Mesodermal cell (in vitro differentiated cells): ENCODE results near the gene USP30.
A peak's percentile ranks its signal among the peaks of the same experiment; 100 is the strongest.
"Not testable (repeated sequence)": the region's sequence is repeated elsewhere in the genome, so short reads cannot be mapped to it uniquely, and the experiment has no call there.

Experiments used
- H3K27ac ChIP-seq: 2 replicates; pipeline ENCODE4 v1.7.0; 2013; ENCODE audit warnings: mild to moderate bottlenecking, low read depth, low read length, moderate library complexity; ENCODE audit not compliant: severe bottlenecking
- H3K36me3 ChIP-seq: 2 replicates; pipeline ENCODE4 v1.7.1; 2013; ENCODE audit warnings: mild to moderate bottlenecking, low read length, moderate library complexity; ENCODE audit not compliant: control insufficient read depth, insufficient read depth
- H3K4me1 ChIP-seq: one replicate; pipeline ENCODE4 v1.7.1; 2013; ENCODE audit warnings: mild to moderate bottlenecking, low read length; ENCODE audit not compliant: insufficient read depth, control insufficient read depth, poor library complexity, severe bottlenecking
- H3K4me3 ChIP-seq: 2 replicates; pipeline ENCODE4 v1.7.0; 2013; ENCODE audit warnings: low read length, control low read depth, mild to moderate bottlenecking; ENCODE audit not compliant: insufficient read depth, poor library complexity, severe bottlenecking; ENCODE audit errors: extremely low read depth
- H3K9me3 ChIP-seq: 2 replicates; pipeline ENCODE4 v1.7.1; 2013; ENCODE audit warnings: mild to moderate bottlenecking, low read length, moderate library complexity; ENCODE audit not compliant: control insufficient read depth
- WGBS, 2 experiments: methylation state at CpG; one replicate each; pipeline ENCODE4 v1.1.5; 2013; ENCODE audit warnings: missing lambda C conversion rate in 2 of 2; ENCODE audit not compliant: insufficient coverage in 2 of 2; 5-methylcytosine and 5-hydroxymethylcytosine counted together

USP30 gene

GRCh38 chr12:109027767-109028166 lies 24.6 kb upstream of the USP30 start:
- H3K9me3 ChIP-seq: peaks cover 8% of the 10 kb centered on the region
- WGBS, 2 experiments: no CpG with 5 or more reads among the region's 1 CpG
- no peak overlapping the region for H3K27ac ChIP-seq
- H3K36me3 ChIP-seq: no peaks in the 10 kb centered on the region
- no peak overlapping the region for H3K4me3 ChIP-seq
- no peaks in the 10 kb centered on the region for H3K4me1 ChIP-seq

GRCh38 chr12:109028624-109029023 lies 23.8 kb upstream of the USP30 start:
- H3K36me3 ChIP-seq, H3K4me1 ChIP-seq, H3K9me3 ChIP-seq, H3K4me3 ChIP-seq: not testable (repeated sequence)
- 57 to 70% methylated on average over 1 of the region's 3 CpGs for WGBS, 2 experiments
- peak overlapping the region; percentile 49 for H3K27ac ChIP-seq

- Histone ChIP-seq H3K4me1 (no peaks in the 10 kb centered on the region), H3K9me3 (peaks cover 8% of the 10 kb centered on the region), H3K27ac (peak overlapping the region; percentile 54), H3K4me3 (no peak overlapping the region), H3K36me3 (no peaks in the 10 kb centered on the region)
- WGBS, 2 experiments: 56 to 71% methylated on average over 1 to 2 of the region's 2 CpGs
Observed at GRCh38 chr12:109029411-109029810, 23.0 kb upstream of the USP30 start.

GRCh38 chr12:109033239-109034196 lies 18.9 kb upstream of the USP30 start:
- Histone ChIP-seq H3K36me3 (no peaks in the 10 kb centered on the region), H3K4me1 (no peaks in the 10 kb centered on the region), H3K9me3 (peaks cover 5% of the 10 kb centered on the region), H3K27ac (no peak overlapping the region), H3K4me3 (no peak overlapping the region)
- WGBS, 2 experiments: 67 to 70% methylated on average over 3 to 6 of the region's 7 CpGs

- WGBS, 2 experiments: 82 to 100% methylated on average over 1 of the region's 1 CpG
- peaks cover 7% of the 10 kb centered on the region for H3K9me3 ChIP-seq
- no peaks in the 10 kb centered on the region for H3K4me1 ChIP-seq
- no peaks in the 10 kb centered on the region for H3K36me3 ChIP-seq
- no peak overlapping the region for H3K4me3 ChIP-seq
- no peak overlapping the region for H3K27ac ChIP-seq
Observed at GRCh38 chr12:109036975-109037374, 15.4 kb upstream of the USP30 start.

- Histone ChIP-seq H3K27ac (no peak overlapping the region), H3K9me3 (peaks cover 7% of the 10 kb centered on the region), H3K4me1 (no peaks in the 10 kb centered on the region), H3K36me3 (no peaks in the 10 kb centered on the region), H3K4me3 (no peak overlapping the region)
- WGBS, 2 experiments: 80 to 100% methylated on average over 1 of the region's 5 CpGs
Observed at GRCh38 chr12:109044241-109044640, 8.1 kb upstream of the USP30 start.

GRCh38 chr12:109047081-109047805 lies 5.1 kb upstream of the USP30 start:
- H3K27ac ChIP-seq: no peak overlapping the region
- H3K9me3 ChIP-seq: no peaks in the 10 kb centered on the region
- H3K36me3 ChIP-seq: no peaks in the 10 kb centered on the region
- no peak overlapping the region for H3K4me3 ChIP-seq
- WGBS, 2 experiments: 80 to 100% methylated on average over 1 to 3 of the region's 8 CpGs
- H3K4me1 ChIP-seq: no peaks in the 10 kb centered on the region

- H3K36me3 ChIP-seq, H3K4me3 ChIP-seq, H3K9me3 ChIP-seq, H3K4me1 ChIP-seq, H3K27ac ChIP-seq: not testable (repeated sequence)
- WGBS, 2 experiments: 96% methylated on average over 3 of the region's 3 CpGs; no CpG with 5 or more reads in 1 of the 2 experiments
Observed at GRCh38 chr12:109048706-109049105, 3.7 kb upstream of the USP30 start.

GRCh38 chr12:109049794-109050193 lies 2.6 kb upstream of the USP30 start:
- H3K4me3 ChIP-seq, H3K27ac ChIP-seq, H3K36me3 ChIP-seq, H3K9me3 ChIP-seq, H3K4me1 ChIP-seq: not testable (repeated sequence)
- WGBS, 2 experiments: 92 to 93% methylated on average over 7 to 8 of the region's 8 CpGs

- no peaks in the 10 kb centered on the region for H3K36me3 ChIP-seq
- 50 to 74% methylated on average over 2 to 3 of the region's 6 CpGs for WGBS, 2 experiments
- H3K4me1 ChIP-seq: no peaks in the 10 kb centered on the region
- H3K9me3 ChIP-seq: no peaks in the 10 kb centered on the region
- peak overlapping the region; percentile 94 for H3K4me3 ChIP-seq
- no peak overlapping the region for H3K27ac ChIP-seq
Observed at GRCh38 chr12:109052097-109052413, 321 bp upstream of the USP30 start.
